Measurements from ENCODE around the gene FOXP2. TPM values are rescaled to one million over a fixed set of nuclear protein-coding genes. Genes with fewer than 3 reads are reported as not detected.

FOXP2 gene
- total and polyA plus RNA-seq, 4 donors, result 1.2 to 7.4 (median 5.7) TPM

DNA sequence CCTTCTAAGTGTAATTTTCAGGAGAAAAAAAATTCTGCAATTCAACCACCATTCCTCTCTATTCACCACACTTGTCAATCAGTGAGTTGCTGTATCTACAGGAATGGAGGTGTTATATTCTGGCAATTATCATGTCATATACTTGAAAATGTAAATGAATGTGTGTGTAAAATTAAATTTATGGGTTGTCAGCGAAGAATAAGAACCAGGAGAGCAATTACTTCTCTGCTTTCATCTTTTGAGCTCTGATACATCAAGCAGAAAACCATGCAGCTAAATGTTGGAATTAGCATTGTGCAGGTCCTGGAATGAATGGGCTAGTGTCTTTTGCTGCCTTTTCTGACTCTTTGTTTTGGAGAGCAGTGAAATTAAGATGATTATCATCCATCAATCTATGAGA lies 207.6 kb downstream of the FOXP2 start:
- Histone ChIP-seq H3K27me3 (ENCODE audit: control insufficient read depth in 4 of 4, insufficient read depth in 4 of 4, low read length in 3 of 4) (no peaks in the 10 kb centered on the region), H3K27ac (ENCODE audit: low read depth in 1 of 2, low read length in 2 of 2) (no peak overlapping the region), H3K9me3 (ENCODE audit: control insufficient read depth in 4 of 4, low read length in 3 of 4) (no peaks in the 10 kb centered on the region), H3K9ac (ENCODE audit: low read depth in 1 of 2, low read length in 2 of 2) (no peak overlapping the region), H3K4me1 (ENCODE audit: control insufficient read depth in 4 of 4, insufficient read depth in 4 of 4, low read length in 3 of 4) (no peaks in the 10 kb centered on the region), H3K4me3 (ENCODE audit: low read depth in 1 of 3, low read length in 3 of 3) (no peak overlapping the region), H3K36me3 (ENCODE audit: control insufficient read depth in 4 of 4, insufficient read depth in 3 of 4, low read depth in 1 of 4, low read length in 3 of 4) (no peaks in the 10 kb centered on the region)
- 92% methylated on average over 1 of the region's 1 CpG for WGBS
- TF ChIP-seq GABPA (IDR thresholded peaks at IDR 0.05 in 1 of 2, conservative IDR thresholded peaks at IDR 0.05 in 1 of 2) (no peak), EGR1 (IDR thresholded peaks at IDR 0.05; ENCODE audit: low read depth in 2 of 2) (no peak), ZBTB33 (IDR thresholded peaks at IDR 0.05) (no peak), NR2F2 (IDR thresholded peaks at IDR 0.05) (no peak)
- no peak for DNase-seq (ENCODE audit: low spot score)

DNA sequence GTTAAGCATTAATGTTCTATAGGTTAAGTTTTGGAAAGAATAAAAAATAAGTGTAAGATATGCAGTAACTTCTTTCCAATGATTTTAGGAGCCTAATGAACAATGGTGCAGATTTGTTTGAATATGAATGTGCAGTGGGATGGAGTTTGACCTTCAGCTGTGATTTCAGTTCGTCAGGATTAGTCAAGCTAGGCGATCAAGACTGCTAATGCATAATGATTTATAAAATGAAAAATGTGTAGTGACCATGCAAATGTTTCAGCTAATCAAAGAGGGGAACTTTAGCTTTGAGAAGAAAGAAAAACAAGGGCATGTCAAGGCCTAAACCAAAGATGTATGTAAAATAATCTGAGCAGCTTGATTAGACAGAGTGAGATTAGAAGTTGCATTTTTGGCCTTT lies 208.5 kb downstream of the FOXP2 start:
- Histone ChIP-seq H3K4me3 (ENCODE audit: low read depth in 1 of 3, low read length in 3 of 3) (no peak overlapping the region), H3K36me3 (ENCODE audit: control insufficient read depth in 4 of 4, insufficient read depth in 3 of 4, low read depth in 1 of 4, low read length in 3 of 4) (no peaks in the 10 kb centered on the region), H3K9ac (ENCODE audit: low read depth in 1 of 2, low read length in 2 of 2) (no peak overlapping the region), H3K4me1 (ENCODE audit: control insufficient read depth in 4 of 4, insufficient read depth in 4 of 4, low read length in 3 of 4) (no peaks in the 10 kb centered on the region), H3K27me3 (ENCODE audit: control insufficient read depth in 4 of 4, insufficient read depth in 4 of 4, low read length in 3 of 4) (no peaks in the 10 kb centered on the region), H3K27ac (ENCODE audit: low read depth in 1 of 2, low read length in 2 of 2) (no peak overlapping the region), H3K9me3 (ENCODE audit: control insufficient read depth in 4 of 4, low read length in 3 of 4) (no peaks in the 10 kb centered on the region)
- 27% methylated on average over 2 of the region's 2 CpGs for WGBS
- TF ChIP-seq RXRA (IDR thresholded peaks at IDR 0.05) (no peak), HNF4A (conservative IDR thresholded peaks at IDR 0.05) (peak; percentile 10 to 31)
- no peak for DNase-seq (ENCODE audit: low spot score)

GRCh38 chr7:114627231-114627630 lies 212.6 kb downstream of the FOXP2 start:
- Histone ChIP-seq H3K27ac (ENCODE audit: low read depth in 1 of 2, low read length in 2 of 2) (no peak overlapping the region), H3K36me3 (ENCODE audit: control insufficient read depth in 4 of 4, insufficient read depth in 3 of 4, low read depth in 1 of 4, low read length in 3 of 4) (peaks cover 0 to 6% (median 4%) of the 10 kb centered on the region in 4 donors), H3K27me3 (ENCODE audit: control insufficient read depth in 4 of 4, insufficient read depth in 4 of 4, low read length in 3 of 4) (no peaks in the 10 kb centered on the region), H3K9ac (ENCODE audit: low read depth in 1 of 2, low read length in 2 of 2) (no peak overlapping the region), H3K9me3 (ENCODE audit: control insufficient read depth in 4 of 4, low read length in 3 of 4) (no peaks in the 10 kb centered on the region), H3K4me3 (ENCODE audit: low read depth in 1 of 3, low read length in 3 of 3) (no peak overlapping the region), H3K4me1 (ENCODE audit: control insufficient read depth in 4 of 4, insufficient read depth in 4 of 4, low read length in 3 of 4) (no peaks in the 10 kb centered on the region)
- no peak for DNase-seq (ENCODE audit: low spot score)
- TF ChIP-seq, protein P1, sequence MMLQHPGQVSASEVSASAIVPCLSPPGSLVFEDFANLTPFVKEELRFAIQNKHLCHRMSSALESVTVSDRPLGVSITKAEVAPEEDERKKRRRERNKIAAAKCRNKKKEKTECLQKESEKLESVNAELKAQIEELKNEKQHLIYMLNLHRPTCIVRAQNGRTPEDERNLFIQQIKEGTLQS (IDR thresholded peaks at IDR 0.05), result no peak
- TF ChIP-seq EGR1 (IDR thresholded peaks at IDR 0.05; ENCODE audit: low read depth in 2 of 2) (no peak), RAD21 (IDR thresholded peaks at IDR 0.05) (no peak), SP1 (IDR thresholded peaks at IDR 0.05) (no peak), HNF4G (IDR thresholded peaks at IDR 0.05) (no peak), FOXA1 (IDR thresholded peaks at IDR 0.05) (no peak), YY1 (IDR thresholded peaks at IDR 0.05) (no peak), FOXA2 (IDR thresholded peaks at IDR 0.05) (no peak), MAX (IDR thresholded peaks at IDR 0.05) (no peak), REST (IDR thresholded peaks at IDR 0.05) (no peak), RXRA (IDR thresholded peaks at IDR 0.05) (no peak), NR2F2 (IDR thresholded peaks at IDR 0.05) (no peak), ZBTB33 (IDR thresholded peaks at IDR 0.05) (no peak), TAF1 (conservative IDR thresholded peaks at IDR 0.05) (no peak)
- 55% methylated on average over 3 of the region's 3 CpGs for WGBS
